HG03097 (cell line): ENCODE results near the gene TMUB1.
"Not testable (repeated sequence)": the region's sequence is repeated elsewhere in the genome, so short reads cannot be mapped to it uniquely, and the experiment has no call there.

Source experiments
- ATAC-seq: cut with Tn5 transposase; IDR thresholded peaks from one replicate; pipeline ENCODE4 v1.9.1; 2021; ENCODE audit not compliant: unreplicated experiment, low FRiP score

TMUB1 gene

GRCh38 chr7:151057506-151057988 is 25.7 kb downstream of the TMUB1 start, which contains the start of gene CDK5:
TSS of gene CDK5 (minus strand) at chr7:151057897. CDS start at chr7:151057848, 49 bp downstream.
- peak; percentile 5 for ATAC-seq

GRCh38 chr7:151056666-151057505 is 26.4 kb downstream of the TMUB1 start:
- no peak for ATAC-seq

DNA sequence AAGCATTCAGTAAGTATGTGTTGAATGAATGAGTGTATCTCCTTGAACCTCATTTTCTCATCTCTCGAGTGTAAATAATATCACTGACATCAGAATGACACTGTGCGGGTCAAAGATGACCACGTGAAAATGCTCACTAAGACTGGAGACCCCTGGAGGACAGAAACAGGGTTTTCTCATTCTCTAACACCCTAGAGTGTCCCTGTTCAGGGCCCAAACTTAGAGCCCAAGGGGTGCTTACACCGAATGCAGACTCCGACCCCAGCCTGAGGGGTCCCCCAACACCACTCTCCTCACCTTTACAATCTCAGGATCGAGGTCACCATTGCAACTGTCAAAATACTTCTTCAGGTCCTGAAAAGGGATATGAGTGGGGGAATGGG is 27.0 kb downstream of the TMUB1 start:
- no peak for ATAC-seq

- no peak for ATAC-seq
These were observed 29.5 kb downstream of the TMUB1 start for GRCh38 chr7:151053751-151054150.

DNA sequence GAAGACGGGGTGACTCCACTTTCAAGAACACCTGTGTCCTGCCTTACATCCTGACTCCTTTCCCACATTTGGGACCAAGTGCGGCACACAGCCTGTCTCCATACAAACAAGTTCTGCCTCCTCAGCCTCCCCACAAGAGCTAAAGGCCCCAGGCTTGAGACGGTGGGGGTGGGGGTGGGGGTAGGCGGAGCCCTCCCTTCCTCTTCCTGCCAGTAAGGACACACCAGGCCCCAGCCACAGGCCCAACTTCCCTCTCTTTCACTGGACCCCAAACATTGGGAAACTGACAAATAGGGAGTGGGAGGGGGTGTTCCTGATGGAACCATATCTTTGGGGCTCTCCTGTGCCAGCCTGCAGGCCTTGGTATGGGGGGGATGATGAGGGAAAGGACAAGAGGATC is 30.2 kb downstream of the TMUB1 start:
- no peak for ATAC-seq

DNA sequence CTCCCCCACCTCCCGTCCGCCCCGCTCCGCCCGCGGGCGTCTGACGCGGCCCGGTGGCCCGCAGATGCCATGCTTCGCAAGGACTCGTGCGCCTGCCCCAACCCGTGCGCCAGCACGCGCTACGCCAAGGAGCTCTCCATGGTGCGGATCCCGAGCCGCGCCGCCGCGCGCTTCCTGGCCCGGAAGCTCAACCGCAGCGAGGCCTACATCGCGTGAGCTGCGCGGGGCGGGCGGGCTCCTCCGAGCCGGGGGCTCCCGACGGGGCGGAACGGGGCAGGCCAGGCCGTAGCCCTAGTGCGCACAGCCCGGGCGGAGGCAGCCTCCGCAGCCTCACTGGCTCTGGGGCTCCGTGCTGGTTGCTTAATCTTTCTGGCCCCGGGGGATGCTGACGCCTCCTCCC is 32.2 kb downstream of the TMUB1 start:
- no peak for ATAC-seq

GRCh38 chr7:151048911-151049463 is 34.3 kb downstream of the TMUB1 start:
- no peak for ATAC-seq

DNA sequence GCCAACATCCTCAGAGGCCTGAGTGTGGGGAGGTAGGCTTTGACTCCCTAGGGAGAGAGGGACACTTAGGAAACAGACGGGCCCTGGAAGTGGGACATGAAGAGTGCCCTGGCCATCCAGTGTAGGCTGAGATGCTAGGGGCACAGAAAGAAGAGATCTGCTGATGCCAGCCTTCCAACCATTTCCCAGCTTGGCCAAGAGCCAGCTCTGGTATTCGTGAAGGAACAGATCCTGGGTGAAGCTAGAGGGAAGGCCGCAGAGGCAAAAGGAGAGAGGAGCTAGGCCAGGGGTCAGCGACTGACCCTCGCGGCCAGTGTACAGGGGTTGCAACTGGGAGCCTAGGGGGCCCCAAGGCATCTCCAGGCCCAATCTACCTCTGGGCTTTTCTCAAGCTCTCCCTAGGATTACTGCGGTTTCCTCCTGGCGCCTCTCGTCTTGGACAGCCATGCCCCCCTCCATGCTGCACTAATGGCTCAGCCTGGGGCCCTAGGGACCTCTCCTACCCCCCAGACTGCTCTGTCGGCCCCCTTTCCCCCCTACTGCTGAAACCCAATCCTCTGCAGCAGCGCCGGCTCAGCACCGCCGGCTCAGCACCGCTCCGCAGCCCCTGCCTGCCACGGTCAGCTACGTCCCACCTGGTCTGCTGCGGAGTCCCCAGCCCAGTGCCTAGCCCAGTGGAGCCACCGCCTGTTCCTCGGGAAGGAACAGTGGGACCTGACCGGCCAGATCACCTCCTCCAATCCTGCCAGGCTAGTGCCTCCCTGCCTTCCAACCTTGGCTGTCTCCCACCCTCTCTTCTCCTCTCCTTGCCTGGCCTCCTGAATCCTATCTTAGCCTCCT is 35.1 kb downstream of the TMUB1 start, which contains the start of gene ASIC3:
TSS of gene ASIC3 (plus strand) at position 556 of the 840 bp plus-strand sequence. CDS start 355 bp downstream, outside the sequence.
- no peak for ATAC-seq

- no peak for ATAC-seq
These were observed 36.4 kb downstream of the TMUB1 start for GRCh38 chr7:151046603-151047573.

DNA sequence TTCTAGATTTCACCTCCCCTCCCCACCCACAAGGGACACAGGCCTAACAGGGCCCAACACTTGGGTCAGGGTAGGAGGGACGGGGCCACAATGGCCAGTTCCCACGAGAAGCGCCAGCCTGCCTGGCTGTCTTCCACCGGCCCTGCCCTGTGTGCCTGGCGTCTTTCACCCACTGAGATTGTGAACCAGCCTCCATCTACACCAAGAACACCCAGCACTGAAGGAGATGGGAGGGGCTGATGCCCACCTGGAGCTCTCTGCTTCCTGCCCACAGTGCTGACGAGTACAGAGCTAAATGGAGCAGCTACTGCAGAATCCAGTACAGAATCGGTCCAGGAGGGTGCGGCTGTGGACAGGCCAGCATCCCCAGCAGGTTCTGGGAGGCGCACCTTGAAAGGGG is 37.3 kb downstream of the TMUB1 start:
- ATAC-seq: no peak

- no peak for ATAC-seq
These were observed 38.0 kb downstream of the TMUB1 start for GRCh38 chr7:151045262-151045661.

DNA sequence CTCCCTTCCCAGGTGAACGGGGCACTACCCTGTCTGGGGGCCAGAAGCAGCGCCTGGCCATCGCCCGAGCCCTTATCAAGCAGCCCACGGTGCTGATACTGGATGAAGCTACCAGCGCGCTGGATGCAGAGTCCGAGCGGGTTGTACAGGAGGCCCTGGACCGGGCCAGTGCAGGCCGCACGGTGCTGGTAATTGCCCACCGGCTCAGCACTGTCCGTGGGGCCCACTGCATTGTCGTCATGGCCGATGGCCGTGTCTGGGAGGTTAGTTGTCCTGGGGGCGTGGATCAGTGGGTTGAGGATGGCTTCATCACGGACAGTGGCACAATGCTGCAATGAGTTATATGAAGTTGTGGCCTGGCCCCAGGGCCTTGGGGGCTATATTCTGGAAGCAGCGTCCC is 39.3 kb downstream of the TMUB1 start:
- ATAC-seq: no peak

- not testable (repeated sequence) for ATAC-seq
These were observed 39.8 kb downstream of the TMUB1 start for GRCh38 chr7:151043449-151043848.

DNA sequence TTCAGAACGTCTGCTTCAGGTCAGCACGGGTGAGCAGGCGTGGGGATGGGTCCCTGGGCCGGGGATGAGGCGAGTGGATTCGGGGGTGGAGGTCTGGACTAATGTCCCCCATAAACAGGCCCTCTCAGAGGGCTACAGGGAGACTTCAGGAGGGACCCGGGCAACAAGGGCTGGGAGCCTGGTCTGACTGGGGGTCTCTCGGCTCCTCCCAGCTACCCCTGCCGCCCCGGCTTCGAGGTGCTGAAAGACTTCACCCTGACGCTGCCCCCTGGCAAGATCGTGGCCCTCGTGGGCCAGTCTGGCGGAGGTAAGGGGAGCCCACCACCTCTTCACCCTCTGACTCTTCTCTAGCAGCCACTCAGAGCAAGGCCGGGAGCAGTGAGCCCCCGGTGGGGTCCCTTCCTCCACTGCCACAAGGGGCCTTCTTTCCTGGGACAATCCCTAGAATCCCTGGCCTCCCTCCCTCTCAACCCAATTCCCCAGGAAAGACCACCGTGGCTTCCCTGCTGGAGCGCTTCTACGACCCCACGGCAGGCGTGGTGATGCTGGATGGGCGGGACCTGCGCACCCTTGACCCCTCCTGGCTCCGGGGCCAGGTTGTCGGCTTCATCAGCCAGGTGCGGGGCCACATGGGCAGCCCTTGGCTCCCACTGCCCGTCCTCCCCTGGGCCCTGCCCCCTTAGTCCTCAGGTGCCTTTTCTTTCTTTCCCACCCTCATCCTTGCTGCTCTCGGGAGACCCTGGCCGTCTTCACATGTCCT is 42.5 kb downstream of the TMUB1 start:
- ATAC-seq: no peak

GRCh38 chr7:151039850-151040548 is 43.3 kb downstream of the TMUB1 start:
- ATAC-seq: no peak

- no peak for ATAC-seq
These were observed 44.1 kb downstream of the TMUB1 start for GRCh38 chr7:151038951-151039849.

DNA sequence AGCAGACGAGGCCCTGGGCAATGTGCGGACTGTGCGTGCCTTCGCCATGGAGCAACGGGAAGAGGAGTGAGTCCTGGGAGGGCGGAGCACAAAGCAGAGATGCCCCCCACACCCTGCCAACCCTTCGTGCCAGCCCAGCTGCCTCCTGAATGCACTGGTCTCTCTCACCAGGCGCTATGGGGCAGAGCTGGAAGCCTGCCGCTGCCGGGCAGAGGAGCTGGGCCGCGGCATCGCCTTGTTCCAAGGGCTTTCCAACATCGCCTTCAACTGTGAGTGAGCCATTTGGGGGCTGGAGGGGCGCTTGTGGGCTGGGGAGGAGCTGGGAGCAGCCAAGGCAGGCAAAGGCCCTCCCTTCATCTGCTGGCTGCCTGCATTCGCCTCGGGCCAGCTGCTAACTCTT is 47.4 kb downstream of the TMUB1 start:
- no peak for ATAC-seq
